ENCODE data around the gene CES4A.
A peak's percentile ranks its signal among the peaks of the same experiment; 100 is the strongest.

CES4A gene

GRCh38 chr16:67009158-67009557 is 20.8 kb downstream of the CES4A start:
- Histone ChIP-seq H4K8ac (ENCODE audit: low read depth, low read length) (no peak overlapping the region), H2BK15ac (replicated peaks; ENCODE audit: low read depth) (no peak overlapping the region), H3K9ac (ENCODE audit: low read length) (no peak overlapping the region), H3K79me1 (ENCODE audit: low read length) (no peaks in the 10 kb centered on the region), H3K4me3 (ENCODE audit: low read length) (no peak overlapping the region), H3K79me2 (ENCODE audit: control insufficient read depth, insufficient read depth, low read length) (no peaks in the 10 kb centered on the region), H3K23ac (ENCODE audit: low read length) (no peak overlapping the region), H3K4me1 (ENCODE audit: control insufficient read depth, low read depth, low read length) (no peaks in the 10 kb centered on the region), H2BK5ac (ENCODE audit: low read length) (no peak overlapping the region), H4K5ac (ENCODE audit: low read length) (no peak overlapping the region), H3K36me3 (ENCODE audit: control insufficient read depth, insufficient read depth, low read length) (no peaks in the 10 kb centered on the region), H3K27me3 (ENCODE audit: insufficient read depth, low read length, poor library complexity) (no peaks in the 10 kb centered on the region), H3K18ac (ENCODE audit: low read length) (no peak overlapping the region), H3K4me2 (ENCODE audit: low read length) (no peak overlapping the region), H3K4ac (ENCODE audit: low read depth, low read length) (no peak overlapping the region), H3K27ac (ENCODE audit: low read depth, low read length) (no peak overlapping the region), H2AK5ac (ENCODE audit: low read length) (no peak overlapping the region), H3K56ac (ENCODE audit: low read length) (no peak overlapping the region), H2BK120ac (ENCODE audit: low read depth, low read length) (no peak overlapping the region)
- DNase-seq, result no peak
- WGBS (ENCODE audit: extremely low coverage, insufficient coverage, low lambda C conversion rate), result no CpG with 5 or more reads among the region's 1 CpG

- Histone ChIP-seq H3K4me1 (ENCODE audit: control insufficient read depth, low read depth, low read length) (peaks cover 3% of the 10 kb centered on the region), H3K4me3 (ENCODE audit: low read length) (no peak overlapping the region), H3K36me3 (ENCODE audit: control insufficient read depth, insufficient read depth, low read length) (no peaks in the 10 kb centered on the region), H4K5ac (ENCODE audit: low read length) (no peak overlapping the region), H3K4ac (ENCODE audit: low read depth, low read length) (no peak overlapping the region), H2BK120ac (ENCODE audit: low read depth, low read length) (no peak overlapping the region), H3K23ac (ENCODE audit: low read length) (no peak overlapping the region), H3K56ac (ENCODE audit: low read length) (no peak overlapping the region), H3K79me2 (ENCODE audit: control insufficient read depth, insufficient read depth, low read length) (no peaks in the 10 kb centered on the region), H2BK15ac (replicated peaks; ENCODE audit: low read depth) (no peak overlapping the region), H3K4me2 (ENCODE audit: low read length) (no peak overlapping the region), H3K18ac (ENCODE audit: low read length) (no peak overlapping the region), H2BK5ac (ENCODE audit: low read length) (no peak overlapping the region), H3K9ac (ENCODE audit: low read length) (no peak overlapping the region), H2AK5ac (ENCODE audit: low read length) (no peak overlapping the region), H3K27ac (ENCODE audit: low read depth, low read length) (no peak overlapping the region), H3K79me1 (ENCODE audit: low read length) (no peaks in the 10 kb centered on the region), H3K27me3 (ENCODE audit: insufficient read depth, low read length, poor library complexity) (no peaks in the 10 kb centered on the region), H4K8ac (ENCODE audit: low read depth, low read length) (no peak overlapping the region)
- DNase-seq, result no peak
- no CpG with 5 or more reads among the region's 2 CpGs for WGBS (ENCODE audit: extremely low coverage, insufficient coverage, low lambda C conversion rate)
These were observed 22.9 kb downstream of the CES4A start for GRCh38 chr16:67011274-67011673.

- Histone ChIP-seq H4K5ac (ENCODE audit: low read length) (no peak overlapping the region), H3K27ac (ENCODE audit: low read depth, low read length) (no peak overlapping the region), H3K36me3 (ENCODE audit: control insufficient read depth, insufficient read depth, low read length) (no peaks in the 10 kb centered on the region), H3K23ac (ENCODE audit: low read length) (no peak overlapping the region), H3K4ac (ENCODE audit: low read depth, low read length) (peak overlapping the region; percentile 7), H2BK120ac (ENCODE audit: low read depth, low read length) (no peak overlapping the region), H3K18ac (ENCODE audit: low read length) (peak overlapping the region; percentile 25), H2BK15ac (replicated peaks; ENCODE audit: low read depth) (no peak overlapping the region), H3K4me2 (ENCODE audit: low read length) (peak overlapping the region; percentile 79), H2AK5ac (ENCODE audit: low read length) (no peak overlapping the region), H2BK5ac (ENCODE audit: low read length) (no peak overlapping the region), H3K9ac (ENCODE audit: low read length) (peak overlapping the region; percentile 74), H3K4me3 (ENCODE audit: low read length) (no peak overlapping the region), H3K79me2 (ENCODE audit: control insufficient read depth, insufficient read depth, low read length) (no peaks in the 10 kb centered on the region), H3K56ac (ENCODE audit: low read length) (peak overlapping the region; percentile 88), H3K4me1 (ENCODE audit: control insufficient read depth, low read depth, low read length) (peaks cover 3% of the 10 kb centered on the region), H4K8ac (ENCODE audit: low read depth, low read length) (no peak overlapping the region), H3K27me3 (ENCODE audit: insufficient read depth, low read length, poor library complexity) (no peaks in the 10 kb centered on the region), H3K79me1 (ENCODE audit: low read length) (no peaks in the 10 kb centered on the region)
- no peak for DNase-seq
- WGBS (ENCODE audit: extremely low coverage, insufficient coverage, low lambda C conversion rate), result no CpG with 5 or more reads among the region's 21 CpGs
These were observed 24.9 kb downstream of the CES4A start for GRCh38 chr16:67013233-67013822.

- Histone ChIP-seq H3K4me3 (ENCODE audit: low read length) (peak overlapping the region; percentile 17), H3K36me3 (ENCODE audit: control insufficient read depth, insufficient read depth, low read length) (no peaks in the 10 kb centered on the region), H2BK15ac (replicated peaks; ENCODE audit: low read depth) (no peak overlapping the region), H3K4me1 (ENCODE audit: control insufficient read depth, low read depth, low read length) (peaks cover 3% of the 10 kb centered on the region), H2BK120ac (ENCODE audit: low read depth, low read length) (no peak overlapping the region), H3K4ac (ENCODE audit: low read depth, low read length) (peak overlapping the region; percentile 7), H3K18ac (ENCODE audit: low read length) (peak overlapping the region; percentile 29), H3K4me2 (ENCODE audit: low read length) (peak overlapping the region; percentile 79), H2AK5ac (ENCODE audit: low read length) (no peak overlapping the region), H3K79me2 (ENCODE audit: control insufficient read depth, insufficient read depth, low read length) (no peaks in the 10 kb centered on the region), H3K23ac (ENCODE audit: low read length) (no peak overlapping the region), H3K27me3 (ENCODE audit: insufficient read depth, low read length, poor library complexity) (no peaks in the 10 kb centered on the region), H4K5ac (ENCODE audit: low read length) (no peak overlapping the region), H3K56ac (ENCODE audit: low read length) (peak overlapping the region; percentile 88), H3K9ac (ENCODE audit: low read length) (peak overlapping the region; percentile 74), H3K27ac (ENCODE audit: low read depth, low read length) (no peak overlapping the region), H2BK5ac (ENCODE audit: low read length) (no peak overlapping the region), H4K8ac (ENCODE audit: low read depth, low read length) (no peak overlapping the region), H3K79me1 (ENCODE audit: low read length) (no peaks in the 10 kb centered on the region)
- DNase-seq, result peak; percentile 70
- WGBS (ENCODE audit: extremely low coverage, insufficient coverage, low lambda C conversion rate), result no CpG with 5 or more reads among the region's 70 CpGs
These were observed 25.6 kb downstream of the CES4A start for GRCh38 chr16:67013823-67014633.

GRCh38 chr16:67014634-67015312 is 26.4 kb downstream of the CES4A start:
- Histone ChIP-seq H3K4me2 (ENCODE audit: low read length) (peak overlapping the region; percentile 79), H2BK5ac (ENCODE audit: low read length) (no peak overlapping the region), H4K5ac (ENCODE audit: low read length) (no peak overlapping the region), H2BK120ac (ENCODE audit: low read depth, low read length) (no peak overlapping the region), H3K27ac (ENCODE audit: low read depth, low read length) (no peak overlapping the region), H3K56ac (ENCODE audit: low read length) (peak overlapping the region; percentile 88), H3K9ac (ENCODE audit: low read length) (peak overlapping the region; percentile 74), H3K4me3 (ENCODE audit: low read length) (no peak overlapping the region), H3K4me1 (ENCODE audit: control insufficient read depth, low read depth, low read length) (peaks cover 3% of the 10 kb centered on the region), H3K36me3 (ENCODE audit: control insufficient read depth, insufficient read depth, low read length) (no peaks in the 10 kb centered on the region), H4K8ac (ENCODE audit: low read depth, low read length) (no peak overlapping the region), H3K23ac (ENCODE audit: low read length) (no peak overlapping the region), H3K27me3 (ENCODE audit: insufficient read depth, low read length, poor library complexity) (no peaks in the 10 kb centered on the region), H3K18ac (ENCODE audit: low read length) (peak overlapping the region; percentile 29), H2BK15ac (replicated peaks; ENCODE audit: low read depth) (no peak overlapping the region), H3K4ac (ENCODE audit: low read depth, low read length) (no peak overlapping the region), H3K79me1 (ENCODE audit: low read length) (no peaks in the 10 kb centered on the region), H3K79me2 (ENCODE audit: control insufficient read depth, insufficient read depth, low read length) (no peaks in the 10 kb centered on the region), H2AK5ac (ENCODE audit: low read length) (no peak overlapping the region)
- WGBS (ENCODE audit: extremely low coverage, insufficient coverage, low lambda C conversion rate), result no CpG with 5 or more reads among the region's 6 CpGs
- DNase-seq, result no peak
